HUES6 (cell line): Measurements from ENCODE around the gene EDN2.

Experiments
- H3K27ac ChIP-seq: 2 replicates; pipeline ENCODE4 v1.7.0; 2013; ENCODE audit warnings: low read depth, mild to moderate bottlenecking, low read length, inconsistent platforms
- H3K27me3 ChIP-seq: 2 replicates; pipeline ENCODE4 v1.6.1; 2013; ENCODE audit warnings: low read length; ENCODE audit not compliant: control insufficient read depth, insufficient read depth
- H3K36me3 ChIP-seq: 2 replicates; pipeline ENCODE4 v1.6.1; 2013; ENCODE audit warnings: low read length; ENCODE audit not compliant: control insufficient read depth, insufficient read depth
- H3K4me1 ChIP-seq: 2 replicates; pipeline ENCODE4 v1.6.1; 2013; ENCODE audit warnings: low read length; ENCODE audit not compliant: control insufficient read depth, insufficient read depth
- H3K4me3 ChIP-seq: 2 replicates; pipeline ENCODE4 v1.5.1; 2013; ENCODE audit warnings: low read depth, low read length
- H3K9ac ChIP-seq: one replicate; pipeline ENCODE4 v1.6.1; 2013; ENCODE audit warnings: mild to moderate bottlenecking, low read length
- H3K9me3 ChIP-seq: 2 replicates; pipeline ENCODE4 v1.6.1; 2013; ENCODE audit warnings: low read depth, low read length; ENCODE audit not compliant: control insufficient read depth, insufficient read depth

Gene EDN2

GRCh38 chr1:41474490-41475271, 9.8 kb downstream of the EDN2 start:
- Histone ChIP-seq H3K4me1 (peaks cover 10% of the 10 kb centered on the region; the same call in 1 of the 2 replicates), H3K36me3 (no peaks in the 10 kb centered on the region), H3K27me3 (no peaks in the 10 kb centered on the region), H3K9me3 (no peaks in the 10 kb centered on the region), H3K27ac (no peak overlapping the region), H3K4me3 (no peak overlapping the region), H3K9ac (no peak overlapping the region)

- no peaks in the 10 kb centered on the region for H3K9me3 ChIP-seq
- H3K27me3 ChIP-seq, result no peaks in the 10 kb centered on the region
- peaks cover 10% of the 10 kb centered on the region; the same call in 1 of the 2 replicates for H3K4me1 ChIP-seq
- no peak overlapping the region for H3K9ac ChIP-seq
- no peaks in the 10 kb centered on the region for H3K36me3 ChIP-seq
- no peak overlapping the region for H3K4me3 ChIP-seq
- no peak overlapping the region for H3K27ac ChIP-seq
Measured at GRCh38 chr1:41473738-41474362, 10.6 kb downstream of the EDN2 start.

DNA sequence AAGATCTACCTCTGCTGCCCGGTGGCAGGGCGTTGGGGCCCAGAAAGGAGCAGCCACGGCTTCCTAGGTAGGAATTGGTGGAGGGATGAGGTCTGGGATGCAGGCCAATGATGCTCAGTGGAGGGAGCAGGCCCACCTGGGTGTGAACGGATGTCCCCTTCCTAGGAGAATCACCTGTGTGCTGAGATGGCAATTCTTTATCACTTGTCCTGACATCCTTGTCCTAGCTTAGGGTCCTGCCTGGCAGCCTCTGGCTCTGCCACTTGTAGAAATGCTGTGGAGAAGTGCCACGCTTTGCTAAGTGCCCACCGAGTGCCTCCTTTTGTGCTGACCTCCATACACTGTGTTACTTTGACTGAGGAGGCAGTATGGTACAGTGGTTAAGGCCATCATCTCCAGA, 12.8 kb downstream of the EDN2 start:
- Histone ChIP-seq H3K36me3 (no peaks in the 10 kb centered on the region), H3K4me3 (no peak overlapping the region), H3K27ac (no peak overlapping the region), H3K4me1 (peaks cover 5% of the 10 kb centered on the region; the same call in 1 of the 2 replicates), H3K9me3 (no peaks in the 10 kb centered on the region), H3K27me3 (no peaks in the 10 kb centered on the region), H3K9ac (no peak overlapping the region)

GRCh38 chr1:41469706-41470105, 14.8 kb downstream of the EDN2 start:
- Histone ChIP-seq H3K27me3 (no peaks in the 10 kb centered on the region), H3K4me3 (no peak overlapping the region), H3K9me3 (no peaks in the 10 kb centered on the region), H3K27ac (no peak overlapping the region), H3K9ac (no peak overlapping the region), H3K36me3 (no peaks in the 10 kb centered on the region), H3K4me1 (peaks cover under 1% of the 10 kb centered on the region; the same call in 1 of the 2 replicates)

DNA sequence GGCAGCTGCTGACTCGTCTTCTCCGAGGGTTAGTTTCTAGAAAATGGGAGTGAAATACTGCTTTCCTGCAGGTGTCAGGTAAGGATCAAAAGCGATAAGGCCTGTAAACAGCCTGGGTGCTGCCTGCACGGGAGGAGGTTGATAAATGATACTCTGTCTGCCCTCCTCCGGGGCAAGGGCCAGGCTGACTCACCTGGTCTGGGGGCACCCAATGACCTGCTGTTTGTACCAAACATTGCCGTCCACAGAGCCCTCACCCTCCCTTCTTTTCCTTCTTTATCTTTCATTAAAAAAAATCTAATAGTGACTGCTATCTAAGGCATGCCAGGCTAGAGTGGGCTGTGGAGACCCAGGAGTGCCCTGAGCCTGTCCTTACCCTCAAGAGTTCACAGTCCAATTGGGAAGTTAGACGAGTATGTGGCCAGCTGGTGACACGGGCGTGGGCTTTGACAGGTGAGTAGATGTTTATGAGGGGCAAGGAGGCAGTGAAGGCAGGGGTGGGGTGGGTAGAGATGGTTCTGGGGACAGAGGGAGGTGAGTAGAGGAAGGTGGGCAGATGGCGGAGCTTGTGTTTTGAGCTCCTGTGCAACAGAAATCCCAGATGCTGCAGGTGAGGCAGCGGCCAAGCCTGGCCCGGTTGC, 16.2 kb downstream of the EDN2 start:
- H3K4me3 ChIP-seq, result no peak overlapping the region
- no peaks in the 10 kb centered on the region for H3K36me3 ChIP-seq
- H3K27me3 ChIP-seq, result no peaks in the 10 kb centered on the region
- no peak overlapping the region for H3K9ac ChIP-seq
- H3K9me3 ChIP-seq, result no peaks in the 10 kb centered on the region
- H3K4me1 ChIP-seq, result no peaks in the 10 kb centered on the region
- H3K27ac ChIP-seq, result no peak overlapping the region

DNA sequence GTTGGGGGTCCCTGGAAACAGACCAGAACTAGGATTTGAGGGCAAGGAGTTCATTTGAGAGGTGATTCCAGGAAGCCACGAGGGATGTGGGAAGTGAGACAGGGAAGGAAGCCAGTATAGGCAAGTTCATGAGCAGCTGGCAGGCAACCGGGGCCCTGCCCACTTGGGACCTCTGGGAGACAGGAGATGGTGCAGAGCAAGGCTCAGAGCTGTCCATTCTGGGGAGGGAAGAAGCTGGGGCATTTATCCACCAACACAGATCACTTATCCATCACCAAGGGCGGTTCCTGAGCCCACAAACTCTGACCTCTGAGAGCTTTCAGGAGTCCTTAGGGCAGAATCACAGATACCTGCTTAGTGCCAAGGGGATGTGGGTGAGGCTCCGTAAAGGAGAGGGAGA, 16.8 kb downstream of the EDN2 start:
- Histone ChIP-seq H3K4me1 (no peaks in the 10 kb centered on the region), H3K4me3 (no peak overlapping the region), H3K9me3 (no peaks in the 10 kb centered on the region), H3K27ac (no peak overlapping the region), H3K36me3 (no peaks in the 10 kb centered on the region), H3K9ac (no peak overlapping the region), H3K27me3 (no peaks in the 10 kb centered on the region)

- no peaks in the 10 kb centered on the region for H3K9me3 ChIP-seq
- H3K27ac ChIP-seq, result no peak overlapping the region
- no peaks in the 10 kb centered on the region for H3K27me3 ChIP-seq
- H3K4me1 ChIP-seq, result no peaks in the 10 kb centered on the region
- H3K4me3 ChIP-seq, result no peak overlapping the region
- no peak overlapping the region for H3K9ac ChIP-seq
- H3K36me3 ChIP-seq, result no peaks in the 10 kb centered on the region
Measured at GRCh38 chr1:41466146-41466545, 18.3 kb downstream of the EDN2 start.

GRCh38 chr1:41465741-41466140, 18.7 kb downstream of the EDN2 start:
- Histone ChIP-seq H3K27me3 (no peaks in the 10 kb centered on the region), H3K9ac (no peak overlapping the region), H3K9me3 (no peaks in the 10 kb centered on the region), H3K4me3 (no peak overlapping the region), H3K4me1 (no peaks in the 10 kb centered on the region), H3K27ac (no peak overlapping the region), H3K36me3 (no peaks in the 10 kb centered on the region)

DNA sequence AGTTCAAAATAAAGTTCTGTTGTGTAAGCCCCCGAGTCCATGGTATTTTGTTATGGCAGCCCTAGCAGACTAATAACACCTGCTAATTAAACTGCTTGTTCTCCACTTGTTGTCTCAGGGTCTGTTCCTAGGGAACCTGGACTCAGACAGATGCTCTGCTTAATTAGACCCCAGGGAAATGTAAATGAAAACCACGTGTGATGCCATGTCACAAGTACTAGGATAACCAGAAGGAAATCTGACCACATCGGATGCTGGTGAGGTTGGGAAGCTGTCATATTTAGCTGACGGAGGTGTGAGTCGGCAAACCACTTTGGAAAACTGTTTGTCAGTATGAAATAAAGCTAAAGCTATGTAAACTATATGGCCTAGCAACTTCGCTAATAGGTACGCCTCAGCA, 19.6 kb downstream of the EDN2 start:
- Histone ChIP-seq H3K27me3 (no peaks in the 10 kb centered on the region), H3K4me3 (no peak overlapping the region), H3K27ac (no peak overlapping the region), H3K36me3 (no peaks in the 10 kb centered on the region), H3K9ac (no peak overlapping the region), H3K9me3 (no peaks in the 10 kb centered on the region), H3K4me1 (no peaks in the 10 kb centered on the region)

DNA sequence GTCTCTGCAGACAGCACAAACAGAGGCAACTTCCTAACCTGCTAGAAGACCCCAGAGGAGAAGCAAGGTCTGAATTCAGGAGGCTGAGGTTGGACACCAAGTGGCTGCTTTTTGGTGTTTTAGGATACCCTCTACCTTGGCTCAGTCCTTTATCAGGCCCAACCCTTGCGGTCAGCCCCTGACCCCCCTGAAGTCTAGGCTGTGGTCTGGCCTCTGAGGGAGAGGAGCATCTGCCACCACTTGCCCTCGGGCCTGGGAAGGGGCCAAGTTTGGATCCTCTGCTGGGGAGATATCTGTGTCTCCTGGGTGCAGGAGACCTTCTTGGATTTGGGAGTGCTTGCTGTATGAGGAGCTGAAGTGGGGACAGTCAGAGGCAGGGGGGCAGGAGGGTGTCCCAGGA, 21.0 kb downstream of the EDN2 start:
- Histone ChIP-seq H3K9ac (no peak overlapping the region), H3K27ac (no peak overlapping the region)

GRCh38 chr1:41462680-41463004, 21.8 kb downstream of the EDN2 start:
- no peak overlapping the region for H3K27ac ChIP-seq
- no peak overlapping the region for H3K4me3 ChIP-seq
- H3K9ac ChIP-seq, result no peak overlapping the region
- no peaks in the 10 kb centered on the region for H3K9me3 ChIP-seq
- no peaks in the 10 kb centered on the region for H3K27me3 ChIP-seq
- H3K36me3 ChIP-seq, result no peaks in the 10 kb centered on the region
- H3K4me1 ChIP-seq, result no peaks in the 10 kb centered on the region

More for the DNA sequence above, 21.0 kb downstream of the EDN2 start:
- Histone ChIP-seq H3K4me3 (no peak overlapping the region), H3K36me3 (no peaks in the 10 kb centered on the region), H3K4me1 (no peaks in the 10 kb centered on the region), H3K27me3 (no peaks in the 10 kb centered on the region), H3K9me3 (no peaks in the 10 kb centered on the region)
